Posterior vena cava (tissue), 2 donors: ENCODE data around the gene KPNA5. TPM values are rescaled to one million over a fixed set of nuclear protein-coding genes. Genes with fewer than 3 reads are reported as not detected.
"Not testable (repeated sequence)": the region's sequence is repeated elsewhere in the genome, so short reads cannot be mapped to it uniquely, and the experiment has no call there.

Source experiments
- DNase-seq: peaks from one replicate; pipeline ENCODE4 v3.0.0-alpha.2; 2020; ENCODE audit warnings: low spot score
- intact Hi-C, 2 donors: fragments of 100-400 bp; cut with DNase I; formaldehyde crosslinking; loops; one replicate each; pipeline versions ENCODE4 v1.14.1 to v1.14.2; 2022 to 2023
- total RNA-seq, 2 donors: library from RNA; stranded (reverse); fragmentation: NEBNext Ultra II Directional; extraction: Animal tissue kit (Norgen Biotek cat#: 25700); gene quantifications; one replicate each; pipeline ENCODE4 v1.2.1, GENCODE V29; 2021
- donor health status: DM: yes; HTN: yes; CAD: no.
- donor health status: DM: yes; HTN: yes; CAD: no.

The KPNA5 gene
- total RNA-seq, 2 donors from 2014 or later, result 18.3 to 23.7 TPM

DNA sequence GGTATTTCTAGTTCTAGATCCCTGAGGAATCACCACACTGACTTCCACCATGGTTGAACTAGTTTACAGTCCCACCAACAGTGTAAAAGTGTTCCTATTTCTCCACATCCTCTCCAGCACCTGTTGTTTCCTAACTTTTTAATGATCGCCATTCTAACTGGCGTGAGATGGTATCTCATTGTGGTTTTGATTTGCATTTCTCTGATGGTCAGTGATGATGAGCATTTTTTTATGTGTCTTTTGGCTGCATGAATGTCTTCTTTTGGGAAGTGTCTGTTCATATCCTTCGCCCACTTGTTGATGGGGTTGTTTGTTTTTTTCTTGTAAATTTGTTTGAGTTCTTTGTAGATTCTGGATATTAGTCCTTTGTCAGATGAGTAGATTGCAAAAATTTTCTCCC is 12.3 kb downstream of the KPNA5 start:
- DNase-seq, intact Hi-C loops: not testable (repeated sequence)

- intact Hi-C loops, result no loop called here
These were observed 14.4 kb downstream of the KPNA5 start for GRCh38 chr6:116695401-116695800.

GRCh38 chr6:116697480-116697879 is 16.5 kb downstream of the KPNA5 start:
- DNase-seq, result no peak
- intact Hi-C loops, result no loop called here

More at GRCh38 chr6:116695401-116695800, 14.4 kb downstream of the KPNA5 start:
- DNase-seq, result no peak

DNA sequence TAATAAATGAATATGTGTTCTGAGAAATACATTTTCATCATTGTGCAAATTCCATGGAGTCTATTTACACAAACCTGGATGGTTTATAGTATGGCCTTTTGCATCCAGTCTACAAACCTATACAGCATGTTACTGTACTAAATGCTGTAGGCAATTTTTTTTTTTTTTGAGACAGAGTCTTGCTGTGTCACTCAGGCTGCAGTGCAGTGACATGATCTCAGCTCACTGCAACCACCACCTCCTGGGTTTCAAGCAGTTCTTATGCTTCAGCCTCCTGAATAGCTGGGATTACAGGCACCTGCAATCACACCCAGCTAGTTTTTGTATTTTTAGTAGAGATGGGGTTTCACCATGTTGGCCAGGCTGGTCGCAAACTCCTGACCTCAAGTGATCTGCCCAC is 22.9 kb downstream of the KPNA5 start:
- intact Hi-C loops, DNase-seq: not testable (repeated sequence)

GRCh38 chr6:116705917-116706316 is 24.9 kb downstream of the KPNA5 start:
- no peak for DNase-seq
- intact Hi-C loops, result no loop called here

- no peak for DNase-seq
These were observed 33.3 kb downstream of the KPNA5 start for GRCh38 chr6:116714296-116714695.

GRCh38 chr6:116714761-116715160 is 33.8 kb downstream of the KPNA5 start:
- intact Hi-C loops, result no loop called here
- no peak for DNase-seq

More at GRCh38 chr6:116714296-116714695, 33.3 kb downstream of the KPNA5 start:
- intact Hi-C loops, result no loop called here

GRCh38 chr6:116726947-116727346 is 45.9 kb downstream of the KPNA5 start:
- intact Hi-C loops, result no loop called here
- DNase-seq, result no peak

- DNase-seq, result no peak
- intact Hi-C loops, result no loop called here
These were observed 49.5 kb downstream of the KPNA5 start for GRCh38 chr6:116730513-116730912.

- no peak for DNase-seq
- intact Hi-C loops, result no loop called here
These were observed 56.0 kb downstream of the KPNA5 start for GRCh38 chr6:116737004-116737403.

DNA sequence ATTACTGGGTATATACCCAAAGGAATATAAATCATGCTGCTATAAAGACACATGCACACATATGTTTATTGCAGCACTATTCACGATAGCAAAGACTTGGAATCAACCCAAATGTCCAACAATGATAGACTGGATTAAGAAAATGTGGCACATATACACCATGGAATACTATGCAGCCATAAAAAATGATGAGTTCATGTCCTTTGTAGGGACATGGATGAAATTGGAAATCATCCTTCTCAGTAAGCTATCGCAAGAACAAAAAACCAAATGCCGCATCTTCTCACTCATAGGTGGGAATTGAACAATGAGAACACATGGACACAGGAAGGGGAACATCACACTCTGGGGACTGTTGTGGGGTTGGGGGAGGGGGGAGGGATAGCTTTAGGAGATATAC is 59.5 kb downstream of the KPNA5 start:
- intact Hi-C loops, DNase-seq: not testable (repeated sequence)

DNA sequence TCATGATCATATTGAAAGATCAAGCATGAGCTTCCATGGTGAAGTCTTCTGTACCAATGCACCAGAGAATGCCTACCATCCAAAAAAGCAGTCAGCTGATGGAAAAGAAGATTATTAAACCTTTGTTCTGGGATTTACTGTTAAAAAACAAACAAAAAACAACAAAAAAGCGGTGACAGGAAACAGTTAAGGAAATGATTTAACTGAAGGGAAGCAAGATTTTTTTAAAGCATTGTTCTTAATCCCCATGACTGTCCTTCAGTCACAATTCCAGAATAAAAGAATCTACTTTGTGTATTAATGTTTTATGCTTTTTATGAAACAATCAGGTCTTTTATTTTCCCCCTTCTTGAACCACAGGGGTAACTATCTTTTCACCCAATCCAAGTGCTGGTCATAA is 60.6 kb downstream of the KPNA5 start:
- no peak for DNase-seq
- intact Hi-C loops, result no loop called here

DNA sequence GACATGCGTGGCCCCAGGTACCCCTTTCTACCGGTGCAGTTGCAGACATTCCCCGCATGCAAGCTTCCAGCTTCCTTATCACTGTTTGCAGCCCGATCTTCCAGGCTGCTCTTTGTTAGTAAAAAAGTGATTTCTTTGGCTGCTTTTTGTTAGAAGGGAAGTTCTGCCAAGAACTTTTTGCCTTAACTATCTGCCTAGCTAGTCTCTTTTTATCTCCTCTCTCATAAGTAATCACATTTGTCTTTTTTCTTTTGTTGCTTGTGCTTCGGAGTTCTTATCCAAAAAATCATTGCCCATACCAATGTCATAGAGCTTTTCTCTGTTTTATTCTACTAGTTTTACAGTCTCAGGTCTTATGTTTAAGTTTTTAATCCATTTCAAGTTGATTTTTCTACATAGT is 64.2 kb downstream of the KPNA5 start:
- intact Hi-C loops, result no loop called here
- DNase-seq, result no peak

DNA sequence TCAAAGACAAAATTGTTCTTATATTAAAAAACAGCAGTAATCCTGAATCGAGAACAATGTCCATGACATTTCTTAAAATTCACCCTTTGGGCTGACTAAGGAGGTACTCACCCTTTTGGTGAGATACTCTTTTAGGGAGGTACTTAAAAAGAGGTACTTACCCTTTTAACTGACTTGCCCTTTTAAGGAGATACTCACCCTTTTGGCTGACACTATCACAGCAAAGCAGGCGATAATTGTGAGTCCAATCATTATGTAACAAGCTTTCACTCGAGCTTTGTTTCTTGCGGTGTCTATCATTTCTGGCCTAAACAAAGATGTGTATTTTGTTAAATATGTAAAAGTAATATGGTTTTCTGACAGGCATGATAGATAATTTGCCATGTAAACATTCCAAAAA is 80.8 kb downstream of the KPNA5 start:
- intact Hi-C loops, result no loop called here
- DNase-seq, result no peak

DNA sequence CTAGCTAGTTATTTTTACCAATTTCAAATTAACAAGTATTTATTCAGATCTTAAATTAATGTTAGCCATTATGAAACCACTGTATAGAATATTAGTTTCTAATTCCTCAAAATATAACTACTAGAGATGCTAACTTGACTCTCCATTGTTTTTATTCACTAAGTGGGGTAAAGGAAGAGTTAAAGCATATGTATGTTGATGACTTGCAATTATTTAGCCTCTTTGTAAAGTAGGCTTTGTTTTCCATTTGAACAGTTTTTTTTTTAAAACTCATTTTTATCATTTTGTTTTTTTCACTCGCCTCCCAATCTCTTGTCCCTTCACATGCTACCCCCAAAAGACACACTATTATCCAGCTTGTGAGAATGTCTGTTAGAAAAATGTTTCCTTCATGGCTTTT is 81.2 kb downstream of the KPNA5 start:
- intact Hi-C loops, result no loop called here
- DNase-seq, result no peak

DNA sequence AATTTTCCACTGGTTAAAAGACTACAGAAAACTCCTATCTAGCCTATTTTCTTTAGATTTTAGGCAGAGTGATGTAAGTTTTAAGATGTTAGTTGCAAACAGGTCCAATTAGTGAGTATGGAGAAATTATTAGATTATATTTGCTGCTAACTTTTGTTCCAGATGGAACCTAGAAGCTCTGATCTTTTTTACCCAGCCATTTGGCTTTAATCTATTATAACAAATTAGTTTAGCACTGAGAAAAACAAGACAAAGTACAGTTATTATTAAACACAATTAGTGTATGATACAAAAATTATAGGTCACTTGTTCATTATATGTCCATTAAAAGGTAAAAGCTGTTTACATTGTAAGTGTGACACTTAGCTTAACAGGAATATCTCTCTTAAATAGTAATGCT is 82.0 kb downstream of the KPNA5 start:
- DNase-seq, result no peak
- intact Hi-C loops, result no loop called here

DNA sequence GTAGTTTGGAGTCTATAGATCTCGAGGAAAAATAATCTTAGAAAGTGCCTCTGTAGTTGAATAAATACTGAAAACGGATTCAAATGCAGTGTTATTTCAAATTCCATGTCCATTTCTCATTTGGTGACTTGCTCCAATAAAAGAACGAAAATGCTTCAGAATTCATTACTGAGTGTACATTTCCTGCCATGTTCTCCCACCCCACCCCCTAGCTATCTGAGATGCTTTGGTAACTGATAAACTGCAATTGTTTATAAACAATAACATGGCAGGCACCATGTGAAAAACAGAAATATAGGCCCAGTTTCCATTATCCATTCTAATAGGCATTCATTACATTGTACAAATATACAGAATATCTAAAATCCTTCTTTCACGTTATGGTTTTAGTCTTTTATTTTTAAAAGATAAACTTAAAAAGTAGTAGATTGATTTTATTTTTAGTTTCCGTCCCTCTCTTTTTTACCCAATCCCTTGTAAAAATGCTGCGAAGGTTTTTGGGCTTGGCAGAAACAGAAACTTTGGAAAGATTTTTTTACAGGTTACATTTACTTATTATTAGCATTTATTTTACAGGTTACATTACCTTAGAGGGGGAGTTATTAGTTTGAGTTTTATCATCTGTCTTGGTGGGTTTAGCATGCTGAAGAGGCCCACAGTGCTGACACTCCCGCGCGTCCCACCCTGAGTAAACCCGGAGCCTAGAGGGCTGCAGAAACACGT is 83.1 kb downstream of the KPNA5 start:
- DNase-seq, result no peak
- intact Hi-C loops, result no loop called here

- DNase-seq, result peak; percentile 62
- intact Hi-C loops, result no loop called here
These were observed 83.6 kb downstream of the KPNA5 start for GRCh38 chr6:116764629-116764960.

- peak; percentile 79 for DNase-seq
- intact Hi-C loops, result no loop called here
These were observed 84.2 kb downstream of the KPNA5 start, which contains the start of gene FAM162B for GRCh38 chr6:116764961-116765841. TSS of gene FAM162B (minus strand) at chr6:116765719. CDS start at chr6:116765576, 143 bp downstream.

GRCh38 chr6:116766506-116767176 is 85.6 kb downstream of the KPNA5 start:
- intact Hi-C loops, result no loop called here
- DNase-seq, result no peak
